ENCODE measurements around the gene OR10A2.
"Not testable (repeated sequence)": the region's sequence is repeated elsewhere in the genome, so short reads cannot be mapped to it uniquely, and the experiment has no call there.

The OR10A2 gene

GRCh38 chr11:6889835-6890234 is 27.0 kb downstream of the OR10A2 start:
- DNase-seq = no peak

GRCh38 chr11:6892400-6892799 is 29.5 kb downstream of the OR10A2 start, which contains the start of gene OR2D2:
OR2D2 (minus strand) TSS chr11:6892500; CDS start chr11:6892500, 0 bp downstream.
- no peak for DNase-seq

- DNase-seq = no peak
Observed at GRCh38 chr11:6894097-6894496, 31.2 kb downstream of the OR10A2 start.

- no peak for DNase-seq
Observed at GRCh38 chr11:6895010-6895409, 32.2 kb downstream of the OR10A2 start.

- no peak for DNase-seq
Observed at GRCh38 chr11:6898911-6899310, 36.1 kb downstream of the OR10A2 start.

GRCh38 chr11:6900327-6900999 is 37.6 kb downstream of the OR10A2 start:
- no peak for DNase-seq

GRCh38 chr11:6904804-6905203 is 41.9 kb downstream of the OR10A2 start:
- DNase-seq = not testable (repeated sequence)

- no peak for DNase-seq
Observed at GRCh38 chr11:6911378-6911777, 48.5 kb downstream of the OR10A2 start.

GRCh38 chr11:6911948-6912347 is 49.1 kb downstream of the OR10A2 start:
- no peak for DNase-seq

GRCh38 chr11:6919698-6920097 is 56.8 kb downstream of the OR10A2 start:
- no peak for DNase-seq

- DNase-seq = no peak
Observed at GRCh38 chr11:6920702-6921101, 57.8 kb downstream of the OR10A2 start, which contains the start of gene OR2D3. OR2D3 (plus strand) TSS chr11:6921002; CDS start chr11:6921002, 0 bp downstream.
